Sigmoid colon (tissue), 3 donors: Measurements from ENCODE around the gene GPD1.

Experiments
- CTCF ChIP-seq, 4 experiments: fragments of 450-650 bp in 3 of 4; fragments of 200-600 bp in 1 of 4; IDR thresholded peaks; one replicate each; pipeline ENCODE4 v1.5.1; 2016 to 2019; ENCODE audit warnings: antibody characterized with exemption in 4 of 4, mild to moderate bottlenecking in 3 of 4, moderate library complexity in 2 of 4
- POLR2A ChIP-seq, 2 donors: fragments of 450-650 bp; IDR thresholded peaks; one replicate each; pipeline ENCODE4 v1.6.1; 2016; ENCODE audit warnings: antibody characterized with exemption in 2 of 2, mild to moderate bottlenecking in 2 of 2, moderate library complexity in 2 of 2

GRCh38 chr12:50060120-50060468, 43.7 kb upstream of the GPD1 start:
- TF ChIP-seq CTCF (IDR thresholded peaks at IDR 0.05) (no peak), POLR2A (IDR thresholded peaks at IDR 0.05) (no peak)
